HG03196 (cell line): ENCODE data around the gene PCDHA2.
"Not testable (repeated sequence)": the region's sequence is repeated elsewhere in the genome, so short reads cannot be mapped to it uniquely, and the experiment has no call there.

Experiments
- ATAC-seq: cut with Tn5 transposase; IDR thresholded peaks from one replicate; pipeline ENCODE4 v1.9.1; 2021; ENCODE audit not compliant: unreplicated experiment

The PCDHA2 gene

DNA sequence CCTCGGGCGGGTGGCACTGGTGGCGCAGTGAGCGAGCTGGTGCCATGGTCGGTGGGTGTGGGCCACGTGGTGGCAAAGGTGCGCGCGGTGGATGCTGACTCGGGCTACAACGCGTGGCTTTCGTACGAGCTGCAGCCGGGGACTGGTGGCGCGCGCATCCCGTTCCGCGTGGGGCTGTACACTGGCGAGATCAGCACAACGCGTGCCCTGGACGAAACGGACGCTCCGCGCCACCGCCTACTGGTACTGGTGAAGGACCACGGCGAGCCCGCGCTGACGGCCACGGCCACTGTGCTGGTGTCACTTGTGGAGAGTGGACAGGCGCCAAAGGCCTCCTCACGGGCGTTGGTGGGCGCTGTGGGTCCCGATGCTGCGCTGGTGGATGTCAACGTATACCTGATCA is 14.2 kb downstream of the PCDHA2 start:
- ATAC-seq: no peak

DNA sequence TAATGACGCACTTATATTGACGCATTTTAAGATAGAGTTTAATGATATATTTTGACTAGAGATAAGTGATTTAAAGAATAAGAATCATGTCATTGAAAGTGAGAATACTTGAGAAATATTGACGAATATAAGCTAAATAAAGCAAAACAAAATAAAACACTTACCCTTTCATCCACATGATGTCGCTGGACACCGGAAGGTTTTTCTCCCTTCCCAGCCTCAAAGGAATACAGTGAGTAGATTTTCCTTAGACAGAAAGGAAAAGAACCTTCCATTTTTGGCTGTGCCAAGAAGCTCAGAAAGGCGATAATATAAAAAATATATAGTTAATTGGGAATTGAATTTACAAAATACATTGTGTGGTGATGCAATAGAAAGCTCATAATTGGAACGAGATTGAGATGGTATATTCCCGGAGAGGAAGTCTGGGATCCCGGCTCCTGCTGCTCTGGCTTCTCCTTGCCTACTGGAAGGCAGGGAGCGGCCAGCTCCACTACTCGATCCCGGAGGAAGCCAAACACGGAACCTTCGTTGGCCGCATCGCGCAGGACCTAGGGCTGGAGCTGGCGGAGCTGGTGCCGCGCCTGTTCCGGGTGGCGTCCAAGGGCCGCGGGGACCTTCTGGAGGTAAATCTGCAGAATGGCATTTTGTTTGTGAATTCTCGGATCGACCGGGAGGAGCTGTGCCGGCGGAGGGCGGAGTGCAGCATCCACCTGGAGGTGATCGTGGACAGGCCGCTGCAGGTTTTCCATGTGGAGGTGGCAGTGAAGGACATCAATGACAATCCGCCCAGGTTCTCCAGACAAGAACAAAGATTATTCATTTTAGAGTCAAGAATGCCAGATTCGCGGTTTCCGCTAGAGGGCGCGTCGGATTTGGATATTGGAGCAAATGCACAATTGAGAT is 27.0 kb downstream of the PCDHA2 start, which contains the start of gene PCDHA5:
Gene PCDHA5, plus strand, starts transcription at position 239 of the 906 bp plus-strand sequence.
- ATAC-seq: no peak

DNA sequence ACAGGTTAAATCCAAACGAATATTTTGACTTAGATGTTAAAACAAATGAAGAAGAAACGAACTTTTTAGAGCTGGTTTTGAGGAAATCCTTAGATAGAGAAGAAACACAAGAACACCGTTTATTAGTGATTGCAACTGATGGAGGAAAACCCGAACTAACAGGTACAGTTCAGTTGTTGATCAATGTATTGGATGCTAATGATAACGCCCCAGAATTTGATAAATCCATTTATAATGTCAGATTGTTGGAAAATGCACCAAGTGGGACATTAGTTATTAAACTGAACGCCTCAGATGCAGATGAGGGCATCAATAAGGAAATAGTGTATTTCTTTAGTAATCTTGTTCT is 27.6 kb downstream of the PCDHA2 start:
- no peak for ATAC-seq

DNA sequence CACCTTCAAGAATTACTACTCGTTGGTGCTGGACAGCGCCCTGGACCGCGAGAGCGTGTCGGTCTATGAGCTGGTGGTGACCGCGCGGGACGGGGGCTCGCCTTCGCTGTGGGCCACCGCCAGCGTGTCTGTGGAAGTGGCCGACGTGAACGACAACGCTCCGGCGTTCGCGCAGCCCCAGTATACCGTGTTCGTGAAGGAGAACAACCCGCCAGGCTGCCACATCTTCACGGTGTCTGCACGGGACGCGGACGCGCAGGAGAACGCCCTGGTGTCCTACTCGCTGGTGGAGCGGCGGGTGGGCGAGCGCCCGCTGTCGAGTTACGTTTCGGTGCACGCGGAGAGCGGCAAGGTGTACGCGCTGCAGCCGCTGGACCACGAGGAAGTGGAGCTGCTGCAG is 28.3 kb downstream of the PCDHA2 start:
- not testable (repeated sequence) for ATAC-seq

DNA sequence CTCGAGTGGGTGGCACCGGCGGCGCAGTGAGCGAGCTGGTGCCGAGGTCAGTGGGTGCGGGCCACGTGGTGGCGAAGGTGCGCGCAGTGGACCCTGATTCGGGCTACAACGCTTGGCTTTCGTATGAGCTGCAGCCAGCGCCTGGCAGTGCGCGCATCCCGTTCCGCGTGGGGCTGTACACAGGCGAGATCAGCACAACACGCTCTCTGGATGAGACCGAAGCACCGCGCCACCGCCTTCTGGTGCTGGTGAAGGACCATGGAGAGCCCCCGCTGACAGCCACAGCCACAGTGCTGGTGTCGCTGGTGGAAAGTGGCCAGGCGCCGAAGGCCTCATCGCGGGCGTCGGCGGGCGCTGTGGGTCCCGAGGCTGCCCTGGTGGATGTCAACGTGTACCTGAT is 28.8 kb downstream of the PCDHA2 start:
- no peak for ATAC-seq

DNA sequence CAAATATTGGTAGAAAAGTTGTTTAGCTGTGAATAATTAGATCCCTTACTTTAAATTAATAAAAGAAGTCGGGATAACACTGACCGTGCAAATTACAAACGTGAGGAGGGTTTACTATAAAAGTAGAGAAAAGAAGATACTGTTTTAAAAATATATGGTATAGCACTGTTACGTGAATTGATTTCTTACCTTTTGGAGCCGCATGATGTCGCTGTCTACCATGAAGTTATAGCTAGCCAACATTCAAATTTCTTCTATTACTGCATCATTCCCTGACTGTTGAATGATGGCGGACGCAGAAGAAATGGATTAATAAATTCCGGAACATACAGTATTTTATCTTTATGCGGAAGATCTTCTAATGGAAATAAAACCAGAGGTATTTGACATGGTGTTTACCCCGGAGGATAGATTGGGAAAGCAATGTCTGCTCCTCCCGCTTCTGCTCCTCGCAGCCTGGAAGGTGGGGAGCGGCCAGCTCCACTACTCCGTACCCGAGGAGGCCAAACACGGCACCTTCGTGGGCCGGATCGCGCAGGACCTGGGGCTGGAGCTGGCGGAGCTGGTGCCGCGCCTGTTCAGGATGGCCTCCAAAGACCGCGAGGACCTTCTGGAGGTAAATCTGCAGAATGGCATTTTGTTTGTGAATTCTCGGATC is 33.2 kb downstream of the PCDHA2 start, which contains the start of gene PCDHA6:
Gene PCDHA6, plus strand, starts transcription at position 257 of the 658 bp plus-strand sequence. Its CDS starts 132 bp downstream, at position 389.
- ATAC-seq: no peak

DNA sequence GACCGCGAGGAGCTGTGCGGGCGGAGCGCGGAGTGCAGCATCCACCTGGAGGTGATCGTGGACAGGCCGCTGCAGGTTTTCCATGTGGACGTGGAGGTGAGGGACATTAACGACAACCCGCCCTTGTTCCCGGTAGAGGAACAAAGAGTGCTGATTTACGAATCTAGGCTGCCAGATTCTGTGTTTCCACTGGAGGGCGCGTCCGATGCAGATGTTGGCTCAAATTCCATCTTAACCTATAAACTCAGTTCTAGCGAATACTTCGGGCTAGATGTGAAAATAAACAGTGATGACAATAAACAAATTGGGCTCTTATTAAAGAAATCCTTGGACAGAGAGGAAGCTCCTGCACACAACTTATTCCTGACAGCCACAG is 33.7 kb downstream of the PCDHA2 start:
- ATAC-seq: no peak

DNA sequence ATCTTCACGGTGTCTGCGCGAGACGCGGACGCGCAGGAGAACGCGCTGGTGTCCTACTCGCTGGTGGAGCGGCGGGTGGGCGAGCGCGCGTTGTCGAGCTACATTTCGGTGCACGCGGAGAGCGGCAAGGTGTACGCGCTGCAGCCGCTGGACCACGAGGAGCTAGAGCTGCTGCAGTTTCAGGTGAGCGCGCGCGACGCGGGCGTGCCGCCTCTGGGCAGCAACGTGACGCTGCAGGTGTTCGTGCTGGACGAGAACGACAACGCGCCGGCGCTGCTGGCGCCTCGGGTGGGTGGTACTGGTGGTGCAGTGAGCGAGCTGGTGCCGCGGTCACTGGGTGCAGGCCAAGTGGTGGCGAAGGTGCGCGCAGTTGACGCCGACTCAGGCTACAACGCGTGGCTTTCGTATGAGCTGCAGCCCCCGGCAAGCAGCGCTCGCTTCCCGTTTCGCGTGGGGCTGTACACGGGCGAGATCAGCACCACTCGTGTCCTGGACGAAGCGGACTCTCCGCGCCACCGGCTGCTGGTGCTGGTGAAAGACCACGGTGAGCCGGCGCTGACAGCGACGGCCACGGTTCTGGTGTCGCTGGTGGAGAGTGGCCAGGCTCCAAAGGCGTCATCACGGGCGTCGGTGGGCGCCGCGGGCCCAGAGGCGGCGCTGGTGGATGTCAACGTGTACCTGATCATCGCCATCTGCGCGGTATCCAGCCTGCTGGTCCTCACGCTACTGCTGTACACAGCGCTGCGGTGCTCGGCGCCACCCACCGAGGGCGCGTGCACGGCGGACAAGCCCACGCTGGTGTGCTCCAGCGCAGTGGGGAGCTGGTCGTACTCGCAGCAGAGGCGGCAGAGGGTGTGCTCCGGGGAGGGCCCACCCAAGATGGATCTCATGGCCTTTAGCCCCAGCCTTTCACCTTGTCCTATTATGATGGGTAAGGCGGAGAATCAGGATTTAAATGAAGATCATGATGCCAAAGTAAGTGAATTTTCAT is 35.2 kb downstream of the PCDHA2 start:
- not testable (repeated sequence) for ATAC-seq

DNA sequence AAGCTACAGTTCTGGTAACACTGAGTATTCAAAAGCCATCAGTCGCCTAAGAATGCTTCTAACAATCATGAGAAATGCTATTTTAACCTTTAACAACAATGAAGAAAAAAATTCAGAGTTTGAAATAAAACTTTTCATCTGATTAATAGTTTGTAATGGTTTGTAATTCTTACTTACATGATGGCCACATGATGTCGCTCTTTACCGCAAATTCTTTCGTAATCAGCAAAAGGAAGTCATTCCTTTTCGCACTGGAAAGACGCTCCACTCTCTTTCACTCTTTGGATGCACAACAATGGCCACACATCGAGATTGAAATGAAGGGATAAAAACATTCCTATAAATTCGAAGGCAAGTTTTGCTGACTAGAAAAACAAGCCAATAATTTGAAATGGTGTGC is 39.3 kb downstream of the PCDHA2 start, which contains the start of gene PCDHA7:
Gene PCDHA7, plus strand, starts transcription at position 277 of the 400 bp plus-strand sequence. Its CDS starts 115 bp downstream, at position 392.
- ATAC-seq: no peak

DNA sequence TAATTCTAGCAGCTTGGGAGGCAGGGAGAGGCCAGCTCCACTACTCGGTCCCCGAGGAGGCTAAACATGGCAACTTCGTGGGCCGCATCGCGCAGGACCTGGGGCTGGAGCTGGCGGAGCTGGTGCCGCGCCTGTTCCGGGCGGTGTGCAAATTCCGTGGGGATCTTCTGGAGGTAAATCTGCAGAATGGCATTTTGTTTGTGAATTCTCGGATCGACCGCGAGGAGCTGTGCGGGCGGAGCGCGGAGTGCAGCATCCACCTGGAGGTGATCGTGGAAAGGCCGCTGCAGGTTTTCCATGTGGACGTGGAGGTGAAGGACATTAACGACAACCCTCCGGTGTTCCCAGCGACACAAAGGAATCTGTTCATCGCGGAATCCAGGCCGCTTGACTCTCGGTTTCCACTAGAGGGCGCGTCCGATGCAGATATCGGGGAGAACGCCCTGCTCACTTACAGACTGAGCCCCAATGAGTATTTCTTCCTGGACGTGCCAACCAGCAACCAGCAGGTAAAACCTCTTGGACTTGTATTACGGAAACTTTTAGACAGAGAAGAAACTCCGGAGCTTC is 39.9 kb downstream of the PCDHA2 start:
- ATAC-seq: not testable (repeated sequence)

DNA sequence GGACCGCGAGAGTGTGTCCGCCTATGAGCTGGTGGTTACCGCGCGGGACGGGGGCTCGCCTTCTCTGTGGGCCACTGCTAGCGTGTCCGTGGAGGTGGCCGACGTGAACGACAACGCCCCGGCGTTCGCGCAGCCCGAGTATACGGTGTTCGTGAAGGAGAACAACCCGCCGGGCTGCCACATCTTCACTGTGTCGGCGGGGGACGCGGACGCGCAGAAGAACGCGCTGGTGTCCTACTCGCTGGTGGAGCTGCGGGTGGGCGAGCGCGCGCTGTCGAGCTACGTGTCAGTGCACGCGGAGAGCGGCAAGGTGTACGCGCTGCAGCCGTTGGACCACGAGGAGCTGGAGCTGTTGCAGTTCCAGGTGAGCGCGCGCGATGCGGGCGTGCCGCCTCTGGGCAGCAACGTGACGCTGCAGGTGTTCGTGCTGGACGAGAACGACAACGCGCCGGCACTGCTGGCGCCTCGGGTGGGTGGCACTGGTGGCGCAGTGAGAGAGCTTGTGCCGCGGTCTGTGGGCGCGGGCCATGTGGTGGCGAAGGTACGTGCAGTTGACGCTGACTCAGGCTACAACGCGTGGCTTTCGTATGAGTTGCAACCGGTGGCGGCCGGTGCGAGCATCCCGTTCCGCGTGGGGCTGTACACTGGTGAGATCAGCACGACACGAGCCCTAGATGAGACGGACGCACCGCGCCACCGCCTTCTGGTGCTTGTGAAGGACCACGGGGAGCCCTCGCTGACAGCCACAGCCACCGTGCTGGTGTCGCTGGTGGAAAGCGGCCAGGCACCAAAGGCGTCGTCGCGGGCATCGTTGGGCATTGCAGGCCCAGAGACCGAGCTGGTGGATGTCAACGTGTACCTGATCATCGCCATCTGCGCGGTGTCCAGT is 41.2 kb downstream of the PCDHA2 start:
- no peak for ATAC-seq

DNA sequence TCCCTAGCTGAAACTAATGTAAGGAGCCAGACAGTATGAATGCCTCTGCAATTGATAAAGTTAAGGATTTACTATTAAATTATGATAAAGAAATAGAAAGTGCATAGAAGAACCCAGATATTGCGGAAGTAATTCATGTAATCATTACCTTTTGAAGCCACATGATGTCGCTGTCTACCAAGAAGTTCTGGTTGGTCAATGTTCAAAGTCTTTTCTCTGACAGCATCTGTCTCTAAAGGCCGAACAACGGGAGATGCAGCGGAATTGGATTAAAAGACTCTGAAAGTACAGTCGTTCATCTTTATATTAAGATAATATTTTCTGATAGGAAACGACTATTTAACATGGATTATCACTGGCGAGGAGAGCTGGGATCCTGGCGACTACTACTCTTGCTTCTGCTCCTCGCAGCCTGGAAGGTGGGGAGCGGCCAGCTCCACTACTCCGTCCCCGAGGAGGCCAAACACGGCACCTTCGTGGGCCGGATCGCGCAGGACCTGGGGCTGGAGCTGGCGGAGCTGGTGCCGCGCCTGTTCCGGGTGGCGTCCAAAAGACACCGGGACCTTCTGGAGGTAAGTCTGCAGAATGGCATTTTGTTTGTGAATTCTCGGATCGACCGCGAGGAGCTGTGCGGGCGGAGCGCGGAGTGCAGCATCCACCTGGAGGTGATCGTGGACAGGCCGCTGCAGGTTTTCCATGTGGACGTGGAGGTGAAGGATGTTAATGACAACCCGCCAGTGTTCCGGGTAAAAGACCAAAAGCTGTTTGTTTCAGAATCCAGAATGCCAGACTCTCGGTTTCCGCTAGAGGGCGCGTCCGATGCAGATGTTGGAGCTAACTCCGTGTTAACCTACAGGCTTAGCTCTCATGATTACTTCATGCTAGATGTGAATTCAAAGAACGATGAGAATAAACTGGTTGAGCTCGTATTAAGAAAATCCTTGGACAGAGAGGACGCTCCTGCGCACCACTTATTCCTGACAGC is 46.6 kb downstream of the PCDHA2 start, which contains the start of gene PCDHA8:
Gene PCDHA8, plus strand, starts transcription at position 210 of the 985 bp plus-strand sequence. Its CDS starts 135 bp downstream, at position 345.
- no peak for ATAC-seq

DNA sequence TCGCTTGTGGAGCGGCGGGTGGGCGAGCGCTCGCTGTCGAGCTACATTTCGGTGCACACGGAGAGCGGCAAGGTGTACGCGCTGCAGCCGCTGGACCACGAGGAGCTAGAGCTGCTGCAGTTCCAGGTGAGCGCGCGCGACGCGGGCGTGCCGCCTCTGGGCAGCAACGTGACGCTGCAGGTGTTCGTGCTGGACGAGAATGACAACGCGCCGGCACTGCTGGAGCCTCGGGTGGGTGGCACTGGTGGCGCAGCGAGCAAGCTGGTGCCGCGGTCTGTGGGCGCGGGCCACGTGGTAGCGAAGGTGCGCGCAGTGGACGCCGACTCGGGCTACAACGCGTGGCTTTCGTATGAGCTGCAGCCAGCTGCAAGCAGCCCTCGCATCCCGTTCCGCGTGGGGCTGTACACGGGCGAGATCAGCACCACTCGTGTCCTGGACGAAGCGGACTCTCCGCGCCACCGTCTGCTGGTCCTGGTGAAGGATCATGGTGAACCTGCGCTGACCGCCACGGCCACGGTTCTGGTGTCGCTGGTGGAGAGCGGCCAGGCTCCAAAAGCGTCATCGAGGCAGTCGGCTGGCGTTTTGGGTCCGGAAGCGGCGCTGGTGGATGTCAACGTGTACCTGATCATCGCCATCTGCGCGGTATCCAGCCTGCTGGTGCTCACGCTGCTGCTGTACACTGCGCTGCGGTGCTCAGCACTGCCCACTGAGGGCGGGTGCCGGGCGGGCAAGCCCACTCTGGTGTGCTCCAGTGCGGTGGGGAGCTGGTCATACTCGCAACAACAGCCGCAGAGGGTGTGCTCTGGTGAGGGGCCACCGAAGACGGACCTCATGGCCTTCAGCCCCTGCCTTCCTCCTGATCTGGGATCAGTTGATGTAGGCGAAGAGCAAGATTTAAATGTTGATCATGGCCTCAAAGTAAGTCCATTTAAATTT is 48.4 kb downstream of the PCDHA2 start:
- no peak for ATAC-seq
